HepG2 (cell line): ENCODE results near the gene PDGFB. TPM values are rescaled to one million over a fixed set of nuclear protein-coding genes. Genes with fewer than 3 reads are reported as not detected.

Source experiments
- ATF7 ChIP-seq, 2 experiments: fragments of 450-650 bp in 1 of 2; sonication (generic) in 1 of 2; formaldehyde crosslinking in 1 of 2; IDR thresholded peaks; 2 replicates each; pipeline versions ENCODE4 v1.4.0 to v1.6.1; 2016 to 2020; ENCODE audit warnings: antibody characterized with exemption in 1 of 2, mild to moderate bottlenecking in 1 of 2, missing genetic modification reagents in 1 of 2
- FOXJ3 ChIP-seq: sonication (generic); formaldehyde crosslinking; IDR thresholded peaks from 2 replicates; pipeline ENCODE4 v1.4.0; 2020; ENCODE audit warnings: missing genetic modification reagents, mild to moderate bottlenecking, borderline replicate concordance
- GATA4 ChIP-seq: sonication (generic); IDR thresholded peaks from 2 replicates; pipeline ENCODE4 v1.6.1; 2016; ENCODE audit warnings: antibody characterized with exemption, low read depth, borderline replicate concordance
- HNRNPH1 ChIP-seq: fragments of 200-400 bp; formaldehyde crosslinking; optimal IDR thresholded peaks from 2 replicates; pipeline ENCODE3; 2017; ENCODE audit warnings: mild to moderate bottlenecking, low read depth, low read length
- MAFK ChIP-seq, 2 experiments: IDR thresholded peaks in 1 of 2; conservative IDR thresholded peaks in 1 of 2; 2 replicates each; pipeline ENCODE4 v1.6.1; 2011; ENCODE audit warnings: improper control_type of control experiment in 2 of 2, low read length in 2 of 2
- NCOA1 ChIP-seq: sonication (generic); formaldehyde crosslinking; IDR thresholded peaks from 2 replicates; pipeline ENCODE4 v1.9.0; 2021; ENCODE audit warnings: missing genetic modification reagents
- NCOR1 ChIP-seq: fragments of 200-600 bp; sonication (generic); IDR thresholded peaks from 2 replicates; pipeline ENCODE4 v1.7.0; 2017; ENCODE audit warnings: antibody characterized with exemption, low read length, borderline replicate concordance
- PBX2 ChIP-seq: IDR thresholded peaks from 2 replicates; pipeline ENCODE4 v1.6.1; 2016; ENCODE audit warnings: control low read depth
- TCF7 ChIP-seq: sonication (generic); IDR thresholded peaks from 2 replicates; pipeline ENCODE4 v1.6.1; 2016; ENCODE audit warnings: antibody characterized with exemption, low read depth
- ZBTB7B ChIP-seq: sonication (generic); formaldehyde crosslinking; IDR thresholded peaks from 2 replicates; pipeline ENCODE4 v1.4.0; 2020; ENCODE audit warnings: missing genetic modification reagents
- ZNF34 ChIP-seq: sonication (generic); formaldehyde crosslinking; IDR thresholded peaks from 2 replicates; pipeline ENCODE4 v1.4.0; 2020; ENCODE audit warnings: mild to moderate bottlenecking, missing genetic modification reagents, borderline replicate concordance
- ZNF343 ChIP-seq: sonication (generic); formaldehyde crosslinking; IDR thresholded peaks from 2 replicates; pipeline ENCODE4 v1.4.0; 2020; ENCODE audit warnings: mild to moderate bottlenecking, missing genetic modification reagents
- ZNF574 ChIP-seq: sonication (generic); formaldehyde crosslinking; IDR thresholded peaks from 2 replicates; pipeline ENCODE4 v1.4.0; 2020; ENCODE audit warnings: missing genetic modification reagents
- ZNF709 ChIP-seq: sonication (generic); formaldehyde crosslinking; IDR thresholded peaks from 2 replicates; pipeline ENCODE4 v1.5.0; 2020; ENCODE audit warnings: mild to moderate bottlenecking, missing genetic modification reagents
- ZNF775 ChIP-seq: sonication (generic); formaldehyde crosslinking; IDR thresholded peaks from 2 replicates; pipeline ENCODE4 v1.4.0; 2020; ENCODE audit warnings: missing genetic modification reagents, mild to moderate bottlenecking, moderate library complexity, borderline replicate concordance
- ZNF879 ChIP-seq: sonication (generic); formaldehyde crosslinking; IDR thresholded peaks from 2 replicates; pipeline ENCODE4 v1.8.1; 2023; ENCODE audit warnings: missing genetic modification reagents
- polyA plus RNA-seq, 8 experiments: library from polyadenylated mRNA; depleted of rRNA in 3 of 8; stranded (reverse) in 7 of 8; unstranded in 1 of 8; fragments of >200 nt; fragmentation: Illumina TruSeq in 4 of 8; extraction: Trizol in 4 of 8; gene quantifications; 2 replicates each; pipeline versions ENCODE4 v1.2.1 to v1.2.3, GENCODE V29; 2011 to 2016; ENCODE audit warnings: low read depth in 4 of 8, missing spikeins in 1 of 8, mixed read lengths in 1 of 8; ENCODE audit not compliant: insufficient read depth in 1 of 8
- total RNA-seq, 5 experiments: library from RNA; depleted of rRNA; stranded (reverse); fragments of >200 nt; fragmentation: Illumina TruSeq; extraction: Trizol; gene quantifications; 2 replicates each; pipeline ENCODE4 v1.2.3, GENCODE V29; 2016; ENCODE audit warnings: low read depth in 1 of 5
- TF ChIP-seq, protein P1 (sequence below), 2 experiments: fragments of 450-650 bp in 1 of 2; sonication (generic) in 1 of 2; formaldehyde crosslinking; IDR thresholded peaks; 2 replicates each; pipeline versions ENCODE4 v1.5.0 to v1.8.0; 2020 to 2022; ENCODE audit warnings: mild to moderate bottlenecking in 1 of 2, missing genetic modification reagents in 1 of 2
- TF ChIP-seq, protein P2 (sequence below): sonication (generic); formaldehyde crosslinking; IDR thresholded peaks from 2 replicates; pipeline ENCODE4 v1.5.0; 2020; ENCODE audit warnings: missing genetic modification reagents, mild to moderate bottlenecking, borderline replicate concordance
- TF ChIP-seq, protein P3 (sequence below): sonication (generic); formaldehyde crosslinking; IDR thresholded peaks from 2 replicates; pipeline ENCODE4 v1.5.0; 2020; ENCODE audit warnings: missing genetic modification reagents

PDGFB gene
- total and polyA plus RNA-seq, 2 of the 13 experiments (the other 11 are each of a cell fraction or from before 2014, with no cell fraction given), result 1.4 to 10.1 TPM

DNA sequence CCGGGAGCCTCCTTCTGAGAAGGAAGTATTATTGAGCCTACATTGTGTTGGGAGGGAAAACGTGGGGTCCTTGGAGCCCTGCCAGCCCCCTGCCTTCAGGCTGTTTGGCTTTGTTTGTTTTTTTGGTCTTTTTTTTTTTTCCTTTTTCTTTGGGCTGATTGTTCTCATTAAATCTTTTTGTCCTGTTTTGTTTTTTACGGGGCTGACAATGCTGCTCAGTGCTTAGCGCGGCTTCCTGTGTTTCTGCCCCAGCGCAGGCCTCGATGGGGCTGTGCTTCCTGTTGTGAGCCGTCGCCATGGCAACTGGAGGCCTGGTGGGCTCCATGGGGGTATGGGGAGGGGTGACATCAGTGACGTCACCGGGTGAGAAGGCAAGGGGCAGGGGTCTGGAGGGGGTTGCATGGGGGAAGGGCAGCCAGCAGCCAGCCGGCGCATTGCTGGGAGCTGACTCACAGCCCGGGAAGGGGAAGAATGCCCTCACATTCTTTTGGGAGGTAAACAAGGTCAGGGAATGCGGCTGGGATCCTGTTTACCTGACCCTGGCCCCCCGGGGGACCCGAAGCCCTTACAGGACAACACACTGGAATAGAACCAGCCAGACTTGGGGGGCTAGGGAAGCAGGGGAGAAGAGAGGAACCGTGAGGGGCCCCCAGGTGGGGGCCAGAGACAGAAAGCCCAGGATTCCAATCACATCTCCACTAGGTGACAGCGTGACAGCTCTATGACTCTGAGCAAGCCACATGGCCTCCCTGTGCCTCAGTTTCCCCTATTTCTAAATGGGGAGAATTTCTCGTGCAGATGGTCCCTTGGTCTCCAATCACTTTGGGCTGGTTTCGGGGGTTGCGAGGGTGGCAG is 70.1 kb downstream of the PDGFB start (continued):
- TF ChIP-seq HNRNPH1 (no peak), ZNF879 (CRISPR knock-in tag) (no peak), NCOR1 (peak; percentile 56; the same call in 1 of the 2 replicates), ATF7 (IDR thresholded peaks at IDR 0.05) (peak; percentile 99), ATF7 (CRISPR knock-in tag; IDR thresholded peaks at IDR 0.05) (peak; percentile 99), NCOA1 (CRISPR knock-in tag) (peak; percentile 63; the same call in 1 of the 2 replicates), ZNF574 (CRISPR knock-in tag) (peak; percentile 56; the same call in 1 of the 2 replicates), FOXJ3 (CRISPR knock-in tag) (peak; percentile 62; the same call in 1 of the 2 replicates), ZNF34 (0 out of 2 replicates have a peak, but pooled peaks have one; percentile 52), TCF7 (peak; percentile 53; the same call in 1 of the 2 replicates), ZNF709 (CRISPR knock-in tag) (no peak), ZNF775 (CRISPR knock-in tag) (no peak), PBX2 (CRISPR knock-in tag) (no peak), ZNF343 (CRISPR knock-in tag) (no peak), ZBTB7B (CRISPR knock-in tag) (peak; percentile 100), MAFK (conservative IDR thresholded peaks at IDR 0.05 in 1 of 2, IDR thresholded peaks at IDR 0.05 in 1 of 2; ENCODE audit: low read length in 2 of 2) (no peak), GATA4 (no peak; the same call in 1 of the 2 replicates)
- TF ChIP-seq, protein P1, sequence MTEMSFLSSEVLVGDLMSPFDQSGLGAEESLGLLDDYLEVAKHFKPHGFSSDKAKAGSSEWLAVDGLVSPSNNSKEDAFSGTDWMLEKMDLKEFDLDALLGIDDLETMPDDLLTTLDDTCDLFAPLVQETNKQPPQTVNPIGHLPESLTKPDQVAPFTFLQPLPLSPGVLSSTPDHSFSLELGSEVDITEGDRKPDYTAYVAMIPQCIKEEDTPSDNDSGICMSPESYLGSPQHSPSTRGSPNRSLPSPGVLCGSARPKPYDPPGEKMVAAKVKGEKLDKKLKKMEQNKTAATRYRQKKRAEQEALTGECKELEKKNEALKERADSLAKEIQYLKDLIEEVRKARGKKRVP (CRISPR knock-in tag; IDR thresholded peaks at IDR 0.05), result peak in 1 of 2 experiments; percentile 54; a peak in 1 of 4 replicates
- TF ChIP-seq, protein P2, sequence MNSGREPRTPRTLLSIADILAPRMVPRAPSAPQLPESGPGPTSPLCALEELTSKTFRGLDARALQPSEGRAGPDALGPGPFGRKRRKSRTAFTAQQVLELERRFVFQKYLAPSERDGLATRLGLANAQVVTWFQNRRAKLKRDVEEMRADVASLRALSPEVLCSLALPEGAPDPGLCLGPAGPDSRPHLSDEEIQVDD, result no peak
- TF ChIP-seq, protein P3, sequence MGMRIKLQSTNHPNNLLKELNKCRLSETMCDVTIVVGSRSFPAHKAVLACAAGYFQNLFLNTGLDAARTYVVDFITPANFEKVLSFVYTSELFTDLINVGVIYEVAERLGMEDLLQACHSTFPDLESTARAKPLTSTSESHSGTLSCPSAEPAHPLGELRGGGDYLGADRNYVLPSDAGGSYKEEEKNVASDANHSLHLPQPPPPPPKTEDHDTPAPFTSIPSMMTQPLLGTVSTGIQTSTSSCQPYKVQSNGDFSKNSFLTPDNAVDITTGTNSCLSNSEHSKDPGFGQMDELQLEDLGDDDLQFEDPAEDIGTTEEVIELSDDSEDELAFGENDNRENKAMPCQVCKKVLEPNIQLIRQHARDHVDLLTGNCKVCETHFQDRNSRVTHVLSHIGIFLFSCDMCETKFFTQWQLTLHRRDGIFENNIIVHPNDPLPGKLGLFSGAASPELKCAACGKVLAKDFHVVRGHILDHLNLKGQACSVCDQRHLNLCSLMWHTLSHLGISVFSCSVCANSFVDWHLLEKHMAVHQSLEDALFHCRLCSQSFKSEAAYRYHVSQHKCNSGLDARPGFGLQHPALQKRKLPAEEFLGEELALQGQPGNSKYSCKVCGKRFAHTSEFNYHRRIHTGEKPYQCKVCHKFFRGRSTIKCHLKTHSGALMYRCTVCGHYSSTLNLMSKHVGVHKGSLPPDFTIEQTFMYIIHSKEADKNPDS (CRISPR knock-in tag), result no peak
